Astrocyte (in vitro differentiated cells and primary cell): ENCODE data around the gene PLSCR1. TPM values are rescaled to one million over a fixed set of nuclear protein-coding genes. Genes with fewer than 3 reads are reported as not detected.

Source experiments
- DNase-seq: peaks from one replicate; pipeline ENCODE4 v3.0.0-alpha.2; 2010; ENCODE audit warnings: low read depth
- FAIRE-seq: peaks from 2 replicates; lab custom pipeline; 2011; peaks lifted over from hg19 to GRCh38; lab: Jason Lieb, UNC
- H2AFZ ChIP-seq: 2 replicates; pipeline ENCODE4 v1.6.0; 2012; ENCODE audit warnings: low read depth, low read length, inconsistent platforms
- H3K27ac ChIP-seq: 2 replicates; pipeline ENCODE4 v1.5.1; 2011; ENCODE audit warnings: low read depth, low read length, inconsistent platforms
- H3K27me3 ChIP-seq: 2 replicates; pipeline ENCODE4 v1.6.0; 2011; ENCODE audit warnings: low read length, inconsistent platforms; ENCODE audit not compliant: insufficient read depth
- H3K36me3 ChIP-seq: 2 replicates; pipeline ENCODE4 v1.5.1; 2011; ENCODE audit warnings: low read length, inconsistent platforms; ENCODE audit not compliant: insufficient read depth
- H3K4me1 ChIP-seq: 2 replicates; pipeline ENCODE4 v1.5.1; 2011; ENCODE audit warnings: low read length, inconsistent platforms; ENCODE audit not compliant: insufficient read depth
- H3K4me2 ChIP-seq: 2 replicates; pipeline ENCODE4 v1.6.0; 2012; ENCODE audit warnings: low read length, inconsistent platforms
- H3K4me3 ChIP-seq: 2 replicates; pipeline ENCODE4 v1.5.1; 2011; ENCODE audit warnings: low read depth, mild to moderate bottlenecking, low read length, inconsistent platforms; ENCODE audit not compliant: insufficient read depth
- H3K79me2 ChIP-seq: 2 replicates; pipeline ENCODE4 v1.6.0; 2012; ENCODE audit warnings: mild to moderate bottlenecking, low read length, inconsistent platforms; ENCODE audit not compliant: insufficient read depth
- H3K9ac ChIP-seq: 2 replicates; pipeline ENCODE4 v1.6.0; 2012; ENCODE audit warnings: mild to moderate bottlenecking, low read length, inconsistent platforms
- H3K9me3 ChIP-seq: 2 replicates; pipeline ENCODE4 v1.5.1; 2012; ENCODE audit warnings: low read depth, mild to moderate bottlenecking, low read length, inconsistent platforms; ENCODE audit not compliant: insufficient read depth
- H4K20me1 ChIP-seq: 2 replicates; pipeline ENCODE4 v1.6.0; 2012; ENCODE audit warnings: low read length, inconsistent platforms; ENCODE audit not compliant: insufficient read depth
- H3K27ac Mint-ChIP-seq: one replicate; pipeline ENCODE4 v1.8.0; 2021; ENCODE audit warnings: mild to moderate bottlenecking, mixed read lengths; ENCODE audit not compliant: unreplicated experiment
- H3K27me3 Mint-ChIP-seq: one replicate; pipeline ENCODE4 v1.8.0; 2021; ENCODE audit warnings: low read depth, mixed read lengths; ENCODE audit not compliant: unreplicated experiment
- H3K36me3 Mint-ChIP-seq: one replicate; pipeline ENCODE4 v1.8.0; 2021; ENCODE audit warnings: low read depth, mixed read lengths; ENCODE audit not compliant: unreplicated experiment
- H3K4me1 Mint-ChIP-seq: one replicate; pipeline ENCODE4 v1.8.0; 2021; ENCODE audit warnings: low read depth, mixed read lengths; ENCODE audit not compliant: unreplicated experiment
- H3K4me3 Mint-ChIP-seq: one replicate; pipeline ENCODE4 v1.8.0; 2021; ENCODE audit warnings: mild to moderate bottlenecking, moderate library complexity, mixed read lengths; ENCODE audit not compliant: unreplicated experiment
- H3K9me3 Mint-ChIP-seq: one replicate; pipeline ENCODE4 v1.8.0; 2021; ENCODE audit warnings: mild to moderate bottlenecking, mixed read lengths; ENCODE audit not compliant: unreplicated experiment
- CTCF ChIP-seq: IDR thresholded peaks from 2 replicates; pipeline ENCODE4 v1.5.1; 2011; ENCODE audit warnings: low read depth, mild to moderate bottlenecking, inconsistent platforms, low read length, moderate library complexity; ENCODE audit not compliant: insufficient read depth
- EZH2 ChIP-seq: IDR thresholded peaks from 2 replicates; pipeline ENCODE4 v1.6.1; 2012; ENCODE audit warnings: mild to moderate bottlenecking, low read length, inconsistent platforms; ENCODE audit not compliant: insufficient read depth
- total RNA-seq: library from RNA; stranded (reverse); gene quantifications from 2 replicates; pipeline ENCODE4 v1.2.1, GENCODE V29; 2021

Gene PLSCR1
- total RNA-seq, 1 donor from 2014 or later, result 178 TPM

- Histone ChIP-seq H3K27me3 (no peaks in the 10 kb centered on the region), H3K36me3 (no peaks in the 10 kb centered on the region), H3K4me3 (no peak overlapping the region), H3K9me3 (no peaks in the 10 kb centered on the region), H3K27ac (no peak overlapping the region), H3K4me1 (peaks cover 10% of the 10 kb centered on the region), H4K20me1 (peaks cover 3% of the 10 kb centered on the region), H3K4me2 (no peak overlapping the region), H3K79me2 (peaks cover 25% of the 10 kb centered on the region), H2AFZ (no peak overlapping the region), H3K9ac (no peak overlapping the region)
- no peak for TF ChIP-seq CTCF
- TF ChIP-seq EZH2, result no peak
- Mint-ChIP-seq H3K27ac (no peak overlapping the region), H3K9me3 (no peaks in the 10 kb centered on the region), H3K4me3 (peak overlapping the region; percentile 63), H3K4me1 (peaks cover 31% of the 10 kb centered on the region), H3K36me3 (peaks cover 16% of the 10 kb centered on the region), H3K27me3 (no peaks in the 10 kb centered on the region)
- FAIRE-seq (no peak), DNase-seq (no peak)
Measured at GRCh38 chr3:146539315-146539714, 5.1 kb downstream of the PLSCR1 start.

GRCh38 chr3:146537603-146538002, 6.8 kb downstream of the PLSCR1 start:
- H3K27me3 Mint-ChIP-seq, result no peaks in the 10 kb centered on the region
- peak overlapping the region; percentile 94 for H3K27ac Mint-ChIP-seq
- no peak for TF ChIP-seq CTCF
- no peak for TF ChIP-seq EZH2
- no peaks in the 10 kb centered on the region for H3K9me3 ChIP-seq
- no peaks in the 10 kb centered on the region for H3K4me1 ChIP-seq
- no peak overlapping the region for H3K4me3 ChIP-seq
- no peak overlapping the region for H3K27ac ChIP-seq
- H2AFZ ChIP-seq, result no peak overlapping the region
- H3K4me3 Mint-ChIP-seq, result peak overlapping the region; percentile 70
- H3K4me2 ChIP-seq, result no peak overlapping the region
- H3K36me3 ChIP-seq, result no peaks in the 10 kb centered on the region
- no peak for FAIRE-seq
- H3K36me3 Mint-ChIP-seq, result peaks cover 13% of the 10 kb centered on the region
- no peak overlapping the region for H3K9ac ChIP-seq
- H3K9me3 Mint-ChIP-seq, result no peaks in the 10 kb centered on the region
- H4K20me1 ChIP-seq, result peaks cover 3% of the 10 kb centered on the region
- H3K27me3 ChIP-seq, result no peaks in the 10 kb centered on the region
- H3K79me2 ChIP-seq, result peaks cover 11% of the 10 kb centered on the region
- H3K4me1 Mint-ChIP-seq, result peaks cover 31% of the 10 kb centered on the region
- DNase-seq, result no peak

GRCh38 chr3:146536681-146537080, 7.7 kb downstream of the PLSCR1 start:
- Histone ChIP-seq H3K9ac (no peak overlapping the region), H3K9me3 (no peaks in the 10 kb centered on the region), H3K27me3 (no peaks in the 10 kb centered on the region), H3K4me2 (no peak overlapping the region), H3K4me1 (no peaks in the 10 kb centered on the region), H3K36me3 (no peaks in the 10 kb centered on the region), H3K4me3 (no peak overlapping the region), H3K79me2 (peaks cover 4% of the 10 kb centered on the region), H3K27ac (no peak overlapping the region), H2AFZ (no peak overlapping the region), H4K20me1 (no peaks in the 10 kb centered on the region)
- Mint-ChIP-seq H3K27me3 (no peaks in the 10 kb centered on the region), H3K9me3 (no peaks in the 10 kb centered on the region), H3K27ac (peak overlapping the region; percentile 94), H3K4me1 (peaks cover 28% of the 10 kb centered on the region), H3K36me3 (peaks cover 9% of the 10 kb centered on the region), H3K4me3 (peak overlapping the region; percentile 21)
- no peak for TF ChIP-seq EZH2
- TF ChIP-seq CTCF, result no peak
- FAIRE-seq, result no peak
- DNase-seq, result peak; percentile 80
